MCF 10A (cell line): Measurements from ENCODE around the gene ZHX3. TPM values are rescaled to one million over a fixed set of nuclear protein-coding genes. Genes with fewer than 3 reads are reported as not detected.

Experiments used
- BruUV-seq: library from RNA; stranded (reverse); fragments of 400-500 nt; replicated peaks from 2 replicates; lab custom pipeline; 2021; lab: Mats Ljungman, UMichigan
- CTCF ChIA-PET: fragments of 300-600 bp; sonication (Branson Sonifier 250); formaldehyde crosslinking; extraction: SDS; loops from one replicate; lab custom pipeline; 2021; ENCODE audit warnings: antibody characterized with exemption, inconsistent platforms; lab: Yijun Ruan, JAX
- POLR2A ChIA-PET: fragments of 300-600, 350-650 bp; sonication (Branson Sonifier 250); formaldehyde crosslinking; extraction: SDS; loops from one replicate; lab custom pipeline; 2020; ENCODE audit warnings: antibody characterized with exemption, inconsistent platforms; lab: Yijun Ruan, JAX
- DNase-seq: peaks from one replicate; pipeline ENCODE4 v3.0.0-alpha.2; 2018; ENCODE audit not compliant: unreplicated experiment
- H3K27ac Mint-ChIP-seq: one replicate; pipeline ENCODE4 v1.8.0; 2022; ENCODE audit warnings: mild to moderate bottlenecking, low read depth, mixed read lengths; ENCODE audit not compliant: unreplicated experiment
- H3K27me3 Mint-ChIP-seq: one replicate; pipeline ENCODE4 v1.8.0; 2022; ENCODE audit warnings: mixed read lengths; ENCODE audit not compliant: insufficient read depth, unreplicated experiment
- H3K36me3 Mint-ChIP-seq: one replicate; pipeline ENCODE4 v1.8.0; 2022; ENCODE audit warnings: mild to moderate bottlenecking, moderate library complexity, mixed read lengths; ENCODE audit not compliant: insufficient read depth, unreplicated experiment
- H3K4me1 Mint-ChIP-seq: one replicate; pipeline ENCODE4 v1.8.0; 2022; ENCODE audit warnings: mixed read lengths; ENCODE audit not compliant: insufficient read depth, unreplicated experiment
- H3K4me3 Mint-ChIP-seq: one replicate; pipeline ENCODE4 v1.8.0; 2022; ENCODE audit warnings: mild to moderate bottlenecking, moderate library complexity, mixed read lengths; ENCODE audit not compliant: unreplicated experiment
- H3K9me3 Mint-ChIP-seq: one replicate; pipeline ENCODE4 v1.8.0; 2022; ENCODE audit warnings: mixed read lengths; ENCODE audit not compliant: unreplicated experiment
- CTCF ChIP-seq: fragments of 200-600 bp; IDR thresholded peaks from one replicate; pipeline ENCODE4 v1.8.0; 2022; ENCODE audit warnings: antibody characterized with exemption, mild to moderate bottlenecking; ENCODE audit not compliant: unreplicated experiment
- intact Hi-C: fragments of 100-400 bp; cut with micrococcal nuclease; formaldehyde crosslinking; loops from 2 replicates; pipeline ENCODE4 v1.14.1; 2022
- total RNA-seq: library from RNA; stranded (reverse); gene quantifications from 2 replicates; pipeline ENCODE4 v1.2.3, GENCODE V29; 2022

ZHX3 gene
- total RNA-seq, 1 experiment from 2014 or later, result 34.1 TPM

GRCh38 chr20:41306061-41306727 is 11.3 kb downstream of the ZHX3 start:
- no peaks in the 10 kb centered on the region for H3K9me3 Mint-ChIP-seq
- H3K36me3 Mint-ChIP-seq, result no peaks in the 10 kb centered on the region
- POLR2A ChIA-PET, result interaction anchor here (1.0 to 2.2 kb wide), 3 partner anchors 10 to 43 kb away, joined by 3 to 5 read pairs (median 4); no protein-coding TSS in a partner anchor
- H3K4me1 Mint-ChIP-seq, result peaks cover 18% of the 10 kb centered on the region
- TF ChIP-seq CTCF, result no peak
- DNase-seq, result no peak
- H3K27ac Mint-ChIP-seq, result no peak overlapping the region
- BruUV-seq, result no TSS peak
- intact Hi-C loops, result no loop called here
- no peak overlapping the region for H3K4me3 Mint-ChIP-seq
- no peaks in the 10 kb centered on the region for H3K27me3 Mint-ChIP-seq
- CTCF ChIA-PET, result interaction anchor here (0.7 to 1.9 kb wide), 5 partner anchors 10 to 49 kb away, joined by 3 to 6 read pairs (median 4); no protein-coding TSS in a partner anchor

- intact Hi-C loops, result no loop called here
- no peaks in the 10 kb centered on the region for H3K36me3 Mint-ChIP-seq
- DNase-seq, result peak; percentile 56
Measured at GRCh38 chr20:41304424-41305079, 13.0 kb downstream of the ZHX3 start.

GRCh38 chr20:41304002-41304401 is 13.5 kb downstream of the ZHX3 start:
- CTCF ChIA-PET, result interaction anchor here (0.5 to 0.9 kb wide), 2 partner anchors 24 to 1931 kb away, joined by 4 to 6 read pairs; no protein-coding TSS in a partner anchor

More at GRCh38 chr20:41304424-41305079, 13.0 kb downstream of the ZHX3 start:
- Mint-ChIP-seq H3K27ac (no peak overlapping the region), H3K27me3 (no peaks in the 10 kb centered on the region), H3K9me3 (no peaks in the 10 kb centered on the region), H3K4me3 (no peak overlapping the region), H3K4me1 (peaks cover 8% of the 10 kb centered on the region)
- ChIA-PET CTCF (interaction anchor here (0.9 kb wide), 1 partner anchor 24 kb away, joined by 4 read pairs; no protein-coding TSS in a partner anchor), POLR2A (no interaction called here)
- no peak for TF ChIP-seq CTCF
- no TSS peak for BruUV-seq

More at GRCh38 chr20:41304002-41304401, 13.5 kb downstream of the ZHX3 start:
- POLR2A ChIA-PET, result no interaction called here
- DNase-seq, result no peak
- Mint-ChIP-seq H3K36me3 (no peaks in the 10 kb centered on the region), H3K27ac (no peak overlapping the region), H3K27me3 (no peaks in the 10 kb centered on the region), H3K9me3 (no peaks in the 10 kb centered on the region), H3K4me1 (peaks cover 6% of the 10 kb centered on the region), H3K4me3 (no peak overlapping the region)
- no TSS peak for BruUV-seq
- intact Hi-C loops, result no loop called here
- TF ChIP-seq CTCF, result no peak
